Fibroblast of gingiva (primary cell): Measurements from ENCODE around the gene RECQL5.
"Not testable (repeated sequence)": the region's sequence is repeated elsewhere in the genome, so short reads cannot be mapped to it uniquely, and the experiment has no call there.

ENCODE experiments used
- DNase-seq: peaks from one replicate; pipeline ENCODE4 v3.0.0-alpha.2; 2011; ENCODE audit warnings: low read depth

Gene RECQL5

GRCh38 chr17:75592348-75593020, 74.5 kb downstream of the RECQL5 start:
- no peak for DNase-seq

GRCh38 chr17:75591722-75592302, 75.1 kb downstream of the RECQL5 start:
- no peak for DNase-seq

GRCh38 chr17:75590849-75591721, 75.9 kb downstream of the RECQL5 start:
- DNase-seq: no peak

DNA sequence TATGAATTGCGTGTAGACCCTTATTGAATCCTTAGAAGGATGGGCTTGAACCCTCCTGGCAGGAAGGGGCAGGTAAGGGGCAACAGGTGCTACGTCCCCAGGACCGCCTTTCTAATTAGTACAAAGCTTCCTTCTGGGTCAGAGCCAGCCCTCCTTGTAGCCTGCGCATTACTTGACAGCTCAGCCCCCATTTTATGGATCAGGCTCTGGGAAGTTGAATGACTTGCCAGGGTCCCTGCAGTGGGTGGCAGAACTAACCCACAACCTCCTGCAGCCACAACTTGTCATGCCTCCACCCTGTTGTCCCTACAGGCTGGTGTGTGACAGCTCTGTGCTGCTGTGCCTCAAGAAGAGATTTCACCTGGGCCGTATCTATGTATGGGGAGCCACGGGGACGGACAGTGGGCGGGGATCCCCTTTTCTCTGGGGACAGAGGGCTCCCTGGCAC, 76.6 kb downstream of the RECQL5 start:
- DNase-seq: no peak

DNA sequence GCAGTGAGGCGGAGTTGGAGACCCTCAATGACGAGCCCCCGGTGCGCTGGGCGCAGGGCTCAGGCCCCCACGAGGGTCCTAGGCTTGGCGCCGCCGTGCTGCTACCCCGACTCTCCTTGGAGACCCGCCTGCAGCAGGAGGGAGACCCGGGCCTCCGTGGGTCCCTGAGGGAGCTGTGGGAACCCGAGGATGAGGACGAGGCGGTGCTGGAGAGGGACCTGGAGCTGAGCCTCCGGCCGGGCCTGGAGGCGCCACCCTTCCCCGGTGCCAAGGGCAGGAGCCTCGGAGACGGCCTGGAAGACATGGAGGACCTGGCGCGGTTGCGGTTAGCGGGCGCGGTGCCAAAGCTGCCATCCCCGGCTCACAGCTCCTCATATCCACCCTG, 77.0 kb downstream of the RECQL5 start:
- DNase-seq: no peak

DNA sequence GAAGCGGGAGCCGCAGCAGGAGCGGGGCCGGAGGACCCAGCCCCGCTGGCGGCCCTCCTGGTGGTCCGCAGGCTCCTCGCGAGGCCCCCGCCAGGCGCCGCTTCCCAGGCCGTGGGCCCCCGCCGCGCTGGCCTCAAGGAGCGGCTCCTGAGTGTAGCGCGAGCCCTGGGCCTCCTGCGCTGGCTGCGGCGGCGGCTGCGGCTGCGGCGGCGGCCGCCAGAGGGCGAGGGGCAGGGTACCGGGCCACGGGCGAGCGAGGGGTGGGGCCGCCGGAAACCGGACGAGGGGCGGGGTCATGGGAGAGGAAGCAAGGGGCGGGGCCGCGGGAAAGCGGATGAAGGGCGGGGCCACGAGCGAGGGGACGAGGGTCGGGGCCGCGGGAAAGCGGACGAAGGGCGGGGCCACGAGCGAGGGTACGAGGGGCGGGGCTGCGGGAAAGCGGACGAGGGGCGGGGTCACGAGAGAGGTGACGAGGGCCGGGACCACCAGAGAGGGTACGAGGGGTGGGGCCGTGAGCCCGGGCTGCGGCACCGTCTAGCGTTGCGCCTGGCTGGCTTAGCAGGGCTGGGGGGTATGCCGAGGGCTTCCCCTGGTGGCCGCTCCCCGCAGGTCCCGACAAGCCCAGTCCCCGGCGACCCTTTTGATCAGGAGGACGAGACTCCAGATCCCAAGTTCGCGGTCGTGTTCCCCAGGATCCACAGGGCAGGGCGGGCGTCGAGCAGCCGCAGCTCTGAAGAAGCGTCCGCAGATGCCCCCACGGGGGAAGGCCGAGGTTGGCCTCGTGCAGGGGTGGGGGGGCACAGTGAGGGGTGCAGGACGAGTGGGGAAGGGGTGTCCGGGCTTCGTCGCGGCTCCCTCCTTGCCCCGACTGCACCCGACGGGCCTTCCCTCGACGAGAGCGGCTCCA, 77.7 kb downstream of the RECQL5 start:
- DNase-seq: peak; percentile 77

DNA sequence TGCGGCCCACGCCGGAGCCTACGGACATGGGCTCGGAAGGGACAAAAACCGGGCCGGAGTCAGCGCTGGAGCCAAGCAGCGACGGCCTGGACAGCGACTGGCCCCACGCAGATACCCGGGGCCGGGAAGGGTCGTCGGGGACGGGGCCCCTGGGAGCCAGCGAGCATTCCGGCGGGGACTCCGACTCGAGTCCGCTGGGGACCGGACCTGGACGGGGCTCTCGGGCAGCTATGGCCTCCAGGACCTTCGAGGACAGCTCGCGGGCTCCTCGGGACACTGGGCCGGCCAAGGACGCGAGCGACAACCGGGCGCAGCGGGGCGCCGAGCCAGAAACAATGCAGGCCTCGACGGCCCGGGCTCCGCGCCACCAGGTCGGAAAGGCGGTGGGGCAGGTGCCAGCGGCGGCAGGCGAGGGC, 78.3 kb downstream of the RECQL5 start:
- no peak for DNase-seq

GRCh38 chr17:75587675-75588595, 79.0 kb downstream of the RECQL5 start, which contains the start of gene MYO15B:
Gene MYO15B (plus strand): TSS chr17:75587800. CDS start chr17:75588058, 258 bp downstream.
- DNase-seq: no peak

- DNase-seq: no peak
Observed at GRCh38 chr17:75584849-75585175, 82.1 kb downstream of the RECQL5 start.

DNA sequence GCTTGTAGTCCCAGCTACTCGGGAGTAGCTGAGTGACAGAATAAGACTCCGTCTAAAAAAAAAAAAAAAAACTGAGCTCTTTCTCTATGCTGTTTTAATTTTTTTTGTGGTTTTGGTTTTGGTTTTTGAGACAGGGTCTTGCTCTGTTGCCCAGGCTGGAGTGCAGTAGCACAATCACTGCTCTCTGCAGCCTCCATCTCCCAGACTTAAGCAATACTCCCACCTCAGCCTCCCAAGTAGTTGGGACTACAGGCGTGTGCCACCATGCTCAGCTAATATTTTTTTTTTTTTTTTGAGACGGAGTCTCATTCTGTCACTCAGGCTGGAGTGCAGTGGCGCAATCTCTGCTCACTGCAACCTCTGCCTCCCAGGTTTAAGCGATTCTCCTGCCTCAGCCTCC, 83.8 kb downstream of the RECQL5 start:
- DNase-seq: not testable (repeated sequence)

GRCh38 chr17:75581121-75581725, 85.7 kb downstream of the RECQL5 start:
- DNase-seq: not testable (repeated sequence)
